Keratinocyte (primary cell): Measurements from ENCODE around the gene DHPS.

ENCODE experiments used
- EZH2 ChIP-seq: IDR thresholded peaks from one replicate; pipeline ENCODE4 v1.6.1; 2012; ENCODE audit warnings: inconsistent platforms, mild to moderate bottlenecking, low read length, moderate library complexity
- TF ChIP-seq, protein P1 (sequence below), 3 experiments: IDR thresholded peaks in 1 of 3; conservative IDR thresholded peaks in 1 of 3; optimal IDR thresholded peaks in 1 of 3; 2 replicates in 2 of 3; 3 replicates in 1 of 3; pipeline versions ENCODE3 to v1.5.1; 2011; ENCODE audit warnings: low read length in 3 of 3, mild to moderate bottlenecking in 3 of 3, moderate library complexity in 2 of 3, control low read depth in 1 of 3, inconsistent platforms in 1 of 3; ENCODE audit not compliant: insufficient read depth in 2 of 3; ENCODE audit errors: extremely low read depth in 1 of 3

- TF ChIP-seq, protein P1, sequence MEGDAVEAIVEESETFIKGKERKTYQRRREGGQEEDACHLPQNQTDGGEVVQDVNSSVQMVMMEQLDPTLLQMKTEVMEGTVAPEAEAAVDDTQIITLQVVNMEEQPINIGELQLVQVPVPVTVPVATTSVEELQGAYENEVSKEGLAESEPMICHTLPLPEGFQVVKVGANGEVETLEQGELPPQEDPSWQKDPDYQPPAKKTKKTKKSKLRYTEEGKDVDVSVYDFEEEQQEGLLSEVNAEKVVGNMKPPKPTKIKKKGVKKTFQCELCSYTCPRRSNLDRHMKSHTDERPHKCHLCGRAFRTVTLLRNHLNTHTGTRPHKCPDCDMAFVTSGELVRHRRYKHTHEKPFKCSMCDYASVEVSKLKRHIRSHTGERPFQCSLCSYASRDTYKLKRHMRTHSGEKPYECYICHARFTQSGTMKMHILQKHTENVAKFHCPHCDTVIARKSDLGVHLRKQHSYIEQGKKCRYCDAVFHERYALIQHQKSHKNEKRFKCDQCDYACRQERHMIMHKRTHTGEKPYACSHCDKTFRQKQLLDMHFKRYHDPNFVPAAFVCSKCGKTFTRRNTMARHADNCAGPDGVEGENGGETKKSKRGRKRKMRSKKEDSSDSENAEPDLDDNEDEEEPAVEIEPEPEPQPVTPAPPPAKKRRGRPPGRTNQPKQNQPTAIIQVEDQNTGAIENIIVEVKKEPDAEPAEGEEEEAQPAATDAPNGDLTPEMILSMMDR (optimal IDR thresholded peaks at IDR 0.05 in 1 of 3, IDR thresholded peaks at IDR 0.05 in 1 of 3, conservative IDR thresholded peaks at IDR 0.05 in 1 of 3; ENCODE audit: extremely low read depth in 1 of 3, insufficient read depth in 2 of 3, low read length in 3 of 3), result no peak
- TF ChIP-seq EZH2, result no peak
These were observed 43.0 kb downstream of the DHPS start for GRCh38 chr19:12638611-12639182.
